HG02798 (cell line): Measurements from ENCODE around the gene NR1D1.
A peak's percentile ranks its signal among the peaks of the same experiment; 100 is the strongest.

ENCODE experiments used
- ATAC-seq: cut with Tn5 transposase; IDR thresholded peaks from one replicate; pipeline ENCODE4 v1.9.1; 2021; ENCODE audit warnings: mild to moderate bottlenecking; ENCODE audit not compliant: unreplicated experiment, poor library complexity

NR1D1 gene

DNA sequence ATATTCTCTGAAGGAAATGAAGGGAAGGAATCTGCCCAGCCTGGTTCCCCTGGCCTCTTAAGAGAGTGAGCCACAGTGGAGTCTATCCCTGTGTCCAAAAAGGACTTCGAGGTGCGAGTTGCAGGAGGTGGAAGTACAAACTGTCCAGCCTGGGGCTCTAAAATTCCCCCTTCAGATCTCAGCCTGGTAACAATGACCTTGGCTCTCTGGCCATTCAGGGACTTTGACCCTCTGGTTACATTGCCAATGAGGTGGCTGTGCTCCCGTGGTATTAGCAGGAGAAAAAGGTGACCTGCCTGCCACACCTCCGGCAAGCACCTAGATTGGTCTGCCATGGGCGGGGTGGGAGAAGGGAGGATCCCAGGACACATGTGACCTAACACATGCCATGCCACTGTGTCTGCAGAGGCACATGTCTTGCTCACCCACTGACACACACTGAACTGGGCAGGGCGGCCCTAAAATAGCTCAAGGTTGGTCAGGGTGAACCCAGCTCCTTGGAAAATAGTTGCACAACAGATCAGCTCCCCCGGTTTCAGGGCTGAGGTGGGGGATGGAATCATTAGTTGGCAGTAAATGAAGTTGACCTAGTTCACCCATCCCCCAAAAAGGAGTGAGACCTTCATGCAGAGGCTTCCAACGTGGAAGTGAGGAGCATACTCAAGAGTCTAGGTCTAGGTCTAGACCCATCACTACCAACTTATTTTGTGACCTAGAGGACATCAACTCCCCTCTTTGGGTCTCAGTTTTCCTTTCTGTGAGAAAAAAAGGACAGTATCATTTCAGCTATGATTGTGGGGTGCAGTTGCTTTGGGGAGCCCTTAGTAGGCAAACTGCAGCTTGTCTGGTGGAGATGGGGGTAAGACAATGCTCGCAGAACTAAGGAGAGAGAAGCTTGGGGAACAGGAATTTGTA lies 2.2 kb downstream of the NR1D1 start:
- no peak for ATAC-seq

DNA sequence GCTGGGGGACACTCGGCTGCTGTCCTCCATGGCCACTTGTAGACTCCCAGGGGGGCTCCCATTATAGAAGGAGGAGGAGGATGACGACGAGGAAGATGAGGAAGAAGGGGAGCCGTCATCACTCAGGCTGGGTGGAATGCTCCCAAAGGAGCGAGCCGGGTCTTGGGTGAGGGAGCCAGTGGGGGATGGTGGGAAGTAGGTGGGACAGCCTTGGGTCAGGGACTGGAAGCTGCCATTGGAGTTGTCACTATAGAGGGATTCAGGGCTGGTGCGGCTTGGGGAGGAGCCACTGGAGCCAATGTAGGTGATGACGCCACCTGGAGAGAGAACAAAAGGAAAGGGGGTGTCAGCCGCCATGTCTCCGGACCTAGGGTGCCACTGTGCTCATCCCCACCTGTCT lies 3.3 kb downstream of the NR1D1 start:
- ATAC-seq: no peak

DNA sequence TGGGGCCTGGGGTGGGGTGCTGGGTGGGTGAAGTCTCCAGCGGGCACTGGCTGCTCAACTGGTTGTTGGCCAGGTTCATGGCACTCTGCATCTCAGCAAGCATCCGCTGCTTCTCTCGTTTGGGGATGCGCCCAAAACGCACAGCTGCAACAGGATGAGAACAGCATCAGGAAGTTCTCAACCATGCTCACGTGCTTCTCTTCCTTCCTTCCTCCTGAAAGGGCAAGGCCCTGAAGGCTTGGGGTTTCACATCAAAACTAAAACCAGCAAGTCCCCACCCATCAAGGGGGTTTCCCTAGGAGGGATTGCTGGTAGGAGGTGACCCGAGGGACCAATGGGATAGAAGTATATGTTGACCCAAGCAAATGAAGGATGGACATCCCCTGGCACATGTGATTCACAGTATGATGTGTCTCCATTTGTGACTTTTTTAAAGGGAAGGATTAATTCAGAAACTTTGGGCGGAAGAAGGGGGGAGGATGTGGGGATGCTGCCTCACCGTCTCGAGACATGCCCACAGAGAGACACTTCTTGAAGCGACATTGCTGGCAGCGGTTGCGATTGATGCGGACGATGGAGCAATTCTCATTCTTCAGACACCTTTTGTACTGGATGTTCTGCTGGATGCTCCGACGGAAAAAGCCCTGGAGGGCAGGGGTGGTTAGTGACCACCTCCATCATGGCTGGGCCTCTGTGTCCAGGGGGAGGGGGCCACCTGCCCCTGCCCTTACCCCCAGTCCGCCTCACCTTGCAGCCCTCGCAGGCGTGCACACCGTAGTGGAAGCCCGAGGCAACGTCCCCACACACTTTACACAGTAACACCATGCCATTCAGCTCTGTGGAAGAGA lies 4.2 kb downstream of the NR1D1 start:
- peak; percentile 37 for ATAC-seq

DNA sequence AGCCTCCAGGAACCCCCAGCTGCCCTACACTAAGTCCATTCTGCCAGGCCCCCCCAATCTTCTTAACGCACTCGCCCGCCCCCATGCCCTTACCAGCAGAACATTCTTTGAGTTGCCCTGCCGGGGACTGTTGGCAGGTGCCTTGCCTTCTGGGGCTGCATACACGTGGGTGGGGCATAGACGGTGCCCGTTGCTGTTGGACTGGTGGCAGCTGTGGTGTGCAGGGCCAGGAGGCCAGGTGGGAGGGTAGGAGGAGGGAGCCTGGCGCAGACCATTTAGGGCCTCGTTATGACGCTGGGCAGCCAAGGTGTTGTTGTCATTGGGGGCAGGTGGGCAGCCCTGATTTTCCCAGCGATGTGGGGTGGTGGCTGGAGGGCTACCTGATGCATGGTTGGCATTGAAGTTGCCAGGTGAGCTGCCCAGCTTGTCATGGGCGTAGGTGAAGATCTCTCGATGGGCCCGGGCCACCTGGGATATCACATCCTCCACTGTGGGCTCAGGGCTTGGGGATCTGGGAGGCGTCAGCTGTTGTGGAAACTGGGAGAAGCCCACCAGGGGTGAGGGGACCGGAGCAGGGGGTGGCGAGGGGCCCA lies 4.9 kb downstream of the NR1D1 start:
- ATAC-seq: no peak

DNA sequence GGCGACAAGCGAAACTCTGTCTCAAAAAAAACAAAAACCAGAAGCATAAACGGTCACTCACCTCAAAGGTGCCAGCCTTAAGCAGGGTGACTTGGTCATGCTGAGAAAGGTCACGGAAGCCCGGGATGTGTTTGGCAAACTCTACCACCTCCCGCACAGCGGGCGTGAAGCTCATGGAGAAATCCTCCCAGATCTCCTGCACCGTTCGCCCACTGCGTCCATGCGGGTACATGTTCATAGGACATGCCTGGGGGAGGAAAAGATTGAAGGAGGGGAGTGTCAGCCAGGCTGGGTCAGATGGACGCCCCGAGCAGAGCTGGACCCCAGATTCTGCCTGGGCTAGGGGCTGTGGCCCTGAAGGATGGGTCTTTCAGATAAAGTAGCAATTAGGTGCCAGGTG lies 5.5 kb downstream of the NR1D1 start:
- ATAC-seq: no peak

DNA sequence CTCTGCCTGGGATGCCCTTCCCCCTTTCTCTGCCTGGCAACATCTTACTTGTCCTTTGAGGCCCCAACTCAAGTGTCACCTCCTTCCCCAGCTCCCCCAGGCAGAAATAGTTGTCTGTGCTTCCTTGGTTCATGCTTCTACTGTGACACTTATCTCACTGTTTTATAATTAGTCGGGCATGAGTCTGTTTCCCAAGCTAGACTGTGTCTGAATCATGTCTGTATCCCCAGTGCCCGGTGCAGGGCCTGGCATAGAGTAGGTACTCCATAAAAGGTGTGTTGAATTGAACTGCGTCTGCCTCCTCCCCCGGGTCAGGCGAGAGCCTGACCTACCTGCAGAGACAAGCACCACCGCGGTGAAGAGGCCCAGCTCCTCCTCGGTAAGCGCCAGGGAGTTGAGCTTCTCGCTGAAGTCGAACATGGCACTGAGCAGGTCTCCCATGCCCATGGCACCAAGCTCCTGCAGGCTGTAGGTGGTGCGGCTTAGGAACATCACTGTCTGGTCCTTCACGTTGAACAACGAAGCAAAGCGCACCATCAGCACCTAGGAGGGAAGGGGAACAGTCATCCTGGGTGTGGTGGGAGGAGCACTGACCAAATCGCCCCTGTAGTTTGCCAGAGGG lies 6.7 kb downstream of the NR1D1 start:
- no peak for ATAC-seq

DNA sequence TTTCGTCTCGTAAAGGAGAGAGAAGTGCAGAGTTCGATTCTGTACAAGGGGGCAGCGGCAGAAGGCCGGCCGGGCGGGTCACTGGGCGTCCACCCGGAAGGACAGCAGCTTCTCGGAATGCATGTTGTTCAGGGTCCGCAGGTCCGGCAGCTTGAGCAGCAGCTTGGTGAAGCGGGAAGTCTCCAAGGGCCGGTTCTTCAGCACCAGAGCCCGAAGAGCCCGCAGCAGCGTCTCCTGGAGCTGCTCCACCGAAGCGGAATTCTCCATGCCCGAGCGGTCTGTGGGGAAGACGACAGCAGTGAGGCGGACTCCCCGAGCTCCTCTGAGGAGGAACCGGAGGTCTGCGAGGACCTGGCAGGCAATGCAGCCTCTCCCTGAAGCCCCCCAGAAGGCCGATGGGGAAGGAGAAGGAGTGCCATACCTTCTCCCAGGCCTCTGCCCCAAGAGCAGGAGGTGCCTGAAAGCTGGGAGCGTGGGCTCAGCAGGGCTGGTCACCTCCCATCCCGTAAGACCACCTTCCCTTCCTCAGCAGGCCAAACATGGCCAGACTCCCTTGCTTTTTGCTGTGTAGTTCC lies 7.3 kb downstream of the NR1D1 start:
- ATAC-seq: no peak

DNA sequence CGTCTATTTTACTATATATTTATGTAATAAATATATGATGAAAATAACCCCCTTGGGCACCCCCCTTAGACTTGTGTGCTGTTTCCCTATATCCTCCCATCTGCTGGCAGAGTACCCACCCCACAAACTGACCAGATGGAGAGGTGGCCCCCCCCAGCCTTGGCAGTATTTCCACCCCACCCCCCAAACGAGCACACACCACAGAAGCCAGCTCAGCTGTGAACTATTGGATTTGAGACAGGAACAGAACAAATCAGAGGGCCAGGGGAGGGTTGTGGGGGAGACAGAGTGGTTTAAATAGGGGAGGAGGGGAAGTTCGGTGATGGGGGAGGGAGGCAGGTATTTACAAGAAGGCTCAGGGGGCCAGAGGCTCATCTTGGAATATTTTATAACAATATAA lies 7.8 kb downstream of the NR1D1 start:
- no peak for ATAC-seq

DNA sequence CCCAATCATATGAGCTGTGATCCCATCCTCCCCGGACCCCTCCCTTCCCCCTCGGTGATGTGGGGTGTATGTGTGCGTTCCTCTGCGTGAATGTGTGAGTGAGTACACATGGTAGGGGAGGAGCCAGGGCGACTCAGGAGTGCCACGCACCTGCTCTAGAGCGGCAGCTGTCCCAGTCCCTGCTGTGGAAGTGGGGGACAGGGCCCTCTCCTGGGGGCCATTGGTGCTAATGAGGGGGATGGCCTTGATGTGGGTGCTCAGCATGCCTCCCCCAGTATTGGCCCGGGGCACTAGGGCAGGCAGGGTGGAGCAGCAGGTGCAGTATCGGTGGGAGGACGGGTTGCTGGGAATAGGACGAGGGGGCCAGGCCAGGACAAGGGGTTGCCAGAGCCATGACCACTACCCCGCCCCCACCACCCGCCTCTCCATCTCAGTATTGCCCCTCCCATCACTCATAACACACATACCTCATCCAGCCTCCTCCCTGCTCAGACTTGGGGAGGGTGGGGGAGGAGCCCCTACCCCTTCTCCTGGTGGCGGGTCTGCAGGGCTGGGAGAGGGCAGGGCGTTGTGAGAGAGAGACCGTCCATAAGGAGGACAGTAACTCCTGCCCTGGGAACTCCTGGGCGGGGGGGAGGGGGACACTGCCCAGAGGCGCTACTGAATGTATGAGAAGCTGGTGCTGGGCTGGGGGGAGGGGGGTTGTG lies 8.5 kb downstream of the NR1D1 start:
- ATAC-seq: no peak

DNA sequence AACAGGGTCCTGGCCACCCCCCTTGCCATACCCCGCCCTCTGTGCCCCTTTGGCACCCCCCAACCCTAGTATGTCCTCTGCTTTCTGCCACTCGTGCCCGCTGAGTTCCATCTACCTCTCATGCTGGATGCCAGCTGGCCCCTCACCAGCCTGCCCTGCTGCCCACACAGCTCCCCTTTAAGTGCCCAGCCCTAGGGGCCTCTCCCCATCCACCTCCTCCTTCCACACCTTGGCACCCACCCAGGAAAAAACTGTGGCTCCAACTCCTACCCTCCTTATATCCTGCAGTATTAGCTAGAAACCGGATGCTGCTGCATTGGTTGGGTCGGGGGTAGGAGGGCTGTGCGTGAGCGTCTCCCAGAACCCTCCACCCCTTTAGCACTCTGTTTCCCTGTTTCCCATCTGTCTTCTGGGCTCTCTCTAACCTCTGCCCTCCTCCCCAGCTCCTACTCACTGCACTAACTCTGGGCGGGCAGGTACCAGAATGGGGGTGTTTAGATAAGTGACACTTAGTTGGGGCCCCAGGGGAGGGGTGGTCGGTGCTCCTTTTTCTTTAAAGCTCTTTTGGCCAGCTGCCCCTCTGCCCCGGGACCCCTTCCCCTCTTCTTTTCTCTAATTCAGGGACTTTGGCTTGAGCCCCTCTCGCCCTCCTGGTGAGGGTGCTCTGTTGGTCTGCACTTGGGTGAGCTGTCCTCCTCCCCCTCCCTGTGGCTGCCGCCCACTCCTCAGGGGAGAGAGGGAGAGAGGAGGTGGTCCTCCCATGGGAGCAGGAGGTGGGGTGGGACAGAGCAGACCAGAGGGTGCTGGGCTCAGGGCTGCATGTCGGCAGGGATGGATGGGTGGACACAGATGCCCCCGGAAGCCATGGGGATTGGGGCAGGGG lies 9.9 kb downstream of the NR1D1 start:
- no peak for ATAC-seq

DNA sequence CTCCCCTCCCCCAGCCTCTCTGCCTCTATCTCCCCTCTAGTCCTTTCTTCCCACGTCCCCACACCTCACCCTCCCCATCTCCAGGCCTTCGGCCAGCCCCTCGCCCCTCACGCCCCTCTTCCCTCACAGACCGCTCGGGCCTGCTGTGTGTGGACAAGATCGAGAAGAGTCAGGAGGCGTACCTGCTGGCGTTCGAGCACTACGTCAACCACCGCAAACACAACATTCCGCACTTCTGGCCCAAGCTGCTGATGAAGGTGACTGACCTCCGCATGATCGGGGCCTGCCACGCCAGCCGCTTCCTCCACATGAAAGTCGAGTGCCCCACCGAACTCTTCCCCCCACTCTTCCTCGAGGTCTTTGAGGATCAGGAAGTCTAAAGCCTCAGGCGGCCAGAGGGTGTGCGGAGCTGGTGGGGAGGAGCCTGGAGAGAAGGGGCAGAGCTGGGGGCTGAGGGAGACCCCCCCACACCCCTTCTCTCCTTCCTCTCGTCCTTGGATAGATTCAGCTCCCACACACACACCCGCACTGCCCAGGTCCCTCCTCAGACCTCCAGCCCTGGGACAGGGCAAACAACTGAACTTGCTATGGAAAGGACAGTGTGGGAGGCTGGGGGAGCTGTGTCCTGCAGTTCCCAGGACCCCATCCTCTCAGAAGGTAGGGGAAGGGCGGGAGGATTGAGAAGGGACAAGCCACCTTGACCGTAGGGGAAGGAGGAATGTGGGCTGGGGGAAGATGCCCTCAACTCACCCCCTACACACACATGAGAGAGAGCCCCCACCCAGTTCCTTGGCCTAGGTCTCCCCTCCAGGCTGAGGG lies 11.1 kb downstream of the NR1D1 start:
- no peak for ATAC-seq

DNA sequence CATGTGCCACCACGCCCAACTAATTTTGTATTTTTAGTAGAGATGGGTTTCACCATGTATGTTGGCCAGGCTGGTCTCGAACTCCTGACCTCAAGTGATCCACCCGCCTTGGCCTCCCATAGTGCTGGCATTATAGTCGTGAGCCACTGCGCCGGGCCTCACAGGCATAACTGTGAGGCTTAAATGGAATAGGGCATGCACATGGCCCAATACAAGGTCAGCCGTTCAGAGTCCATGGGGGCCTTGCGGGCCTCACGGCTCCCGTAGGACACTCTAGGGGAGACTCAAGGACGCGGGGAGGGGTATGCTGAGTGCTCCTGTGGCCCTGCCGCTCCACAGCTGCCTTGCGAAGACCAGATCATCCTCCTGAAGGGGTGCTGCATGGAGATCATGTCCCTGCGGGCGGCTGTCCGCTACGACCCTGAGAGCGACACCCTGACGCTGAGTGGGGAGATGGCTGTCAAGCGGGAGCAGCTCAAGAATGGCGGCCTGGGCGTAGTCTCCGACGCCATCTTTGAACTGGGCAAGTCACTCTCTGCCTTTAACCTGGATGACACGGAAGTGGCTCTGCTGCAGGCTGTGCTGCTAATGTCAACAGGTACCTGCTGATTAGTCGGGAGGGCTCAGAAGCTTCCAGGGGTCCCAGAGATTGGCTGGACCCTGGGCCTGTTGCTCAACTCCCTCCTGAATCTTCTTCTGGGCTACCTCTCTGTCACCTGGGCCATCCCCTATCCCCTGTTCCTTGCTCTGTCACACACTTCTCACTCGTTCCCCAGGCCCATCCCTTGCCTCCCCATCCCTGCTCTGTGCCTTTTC lies 12.3 kb downstream of the NR1D1 start:
- ATAC-seq: no peak

DNA sequence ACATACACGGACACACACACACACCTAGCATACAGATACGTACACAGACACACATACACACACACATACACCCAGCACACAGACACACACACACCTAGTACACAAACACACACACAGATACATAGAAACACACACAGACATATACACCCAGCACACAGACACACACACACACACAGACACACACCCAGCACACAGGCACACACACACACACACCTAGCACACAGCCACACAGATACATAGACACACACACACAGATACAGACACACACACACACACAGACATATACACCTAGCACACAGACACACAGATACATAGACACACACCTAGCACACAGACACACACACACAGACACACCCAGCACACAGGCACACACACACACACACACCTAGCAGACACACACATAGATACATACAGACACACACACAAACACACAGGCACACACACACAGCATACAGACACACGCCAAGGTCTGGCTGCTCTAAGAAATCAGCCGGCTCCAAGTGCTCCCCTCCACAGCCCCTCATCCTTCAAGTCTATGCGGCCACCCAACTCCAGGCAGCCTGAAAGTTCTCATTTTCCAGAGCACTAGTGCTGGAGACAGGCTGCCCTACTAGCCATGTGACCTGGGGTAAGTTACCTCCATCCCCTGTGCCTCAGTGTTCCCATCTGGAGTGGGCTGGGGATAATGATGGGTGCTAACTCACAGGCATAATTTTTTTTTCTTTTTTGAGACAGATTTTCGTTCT lies 13.2 kb downstream of the NR1D1 start:
- ATAC-seq: no peak

DNA sequence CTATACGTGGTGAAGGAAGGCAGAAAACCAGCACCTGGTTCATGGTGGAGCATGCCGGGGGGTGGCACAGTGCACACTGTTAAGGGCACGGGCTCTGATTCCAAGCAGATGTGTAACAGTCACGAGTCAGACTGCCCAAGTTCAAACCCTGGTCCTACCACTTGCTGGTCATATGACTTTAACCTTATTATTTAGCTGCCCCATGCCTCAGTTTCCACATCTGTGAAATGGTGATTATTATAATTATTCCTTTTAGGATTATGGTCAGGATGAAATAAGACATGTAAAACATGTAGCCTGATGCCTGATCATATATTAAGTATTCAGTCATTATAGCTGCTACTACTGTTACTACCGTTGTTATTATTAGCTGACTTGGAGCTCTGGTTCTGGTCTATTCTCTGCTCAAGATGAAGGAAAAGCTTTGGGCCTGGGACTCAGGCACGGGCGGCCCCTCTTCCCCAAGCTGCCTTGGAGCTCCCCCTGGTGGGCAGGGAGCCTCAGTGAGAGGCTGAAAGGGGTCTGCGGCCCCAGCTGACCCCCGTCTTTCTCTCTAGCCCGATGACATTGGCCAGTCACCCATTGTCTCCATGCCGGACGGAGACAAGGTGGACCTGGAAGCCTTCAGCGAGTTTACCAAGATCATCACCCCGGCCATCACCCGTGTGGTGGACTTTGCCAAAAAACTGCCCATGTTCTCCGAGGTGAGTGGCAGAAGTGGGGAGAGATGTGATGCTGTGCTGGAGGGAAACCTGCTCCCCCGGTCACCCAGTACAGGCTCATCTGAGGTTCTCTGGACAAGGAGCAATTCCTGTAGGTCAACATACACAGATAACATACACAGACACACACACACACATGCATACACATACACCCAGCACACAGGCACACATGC lies 14.0 kb downstream of the NR1D1 start:
- no peak for ATAC-seq

DNA sequence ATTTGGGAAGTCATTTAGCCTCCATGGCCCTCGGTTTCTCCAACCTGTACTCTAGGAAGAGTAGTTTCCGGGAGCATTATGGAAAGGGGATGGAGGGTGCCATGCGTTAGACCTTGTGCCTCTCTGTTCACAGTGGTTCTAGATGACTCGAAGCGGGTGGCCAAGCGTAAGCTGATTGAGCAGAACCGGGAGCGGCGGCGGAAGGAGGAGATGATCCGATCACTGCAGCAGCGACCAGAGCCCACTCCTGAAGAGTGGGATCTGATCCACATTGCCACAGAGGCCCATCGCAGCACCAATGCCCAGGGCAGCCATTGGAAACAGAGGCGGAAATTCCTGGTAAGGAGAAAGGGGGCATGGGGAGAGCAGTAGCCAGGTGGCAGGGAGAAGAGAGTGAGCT lies 15.9 kb downstream of the NR1D1 start:
- no peak for ATAC-seq
